Measurements from ENCODE around the gene A3GALT2.

The A3GALT2 gene

DNA sequence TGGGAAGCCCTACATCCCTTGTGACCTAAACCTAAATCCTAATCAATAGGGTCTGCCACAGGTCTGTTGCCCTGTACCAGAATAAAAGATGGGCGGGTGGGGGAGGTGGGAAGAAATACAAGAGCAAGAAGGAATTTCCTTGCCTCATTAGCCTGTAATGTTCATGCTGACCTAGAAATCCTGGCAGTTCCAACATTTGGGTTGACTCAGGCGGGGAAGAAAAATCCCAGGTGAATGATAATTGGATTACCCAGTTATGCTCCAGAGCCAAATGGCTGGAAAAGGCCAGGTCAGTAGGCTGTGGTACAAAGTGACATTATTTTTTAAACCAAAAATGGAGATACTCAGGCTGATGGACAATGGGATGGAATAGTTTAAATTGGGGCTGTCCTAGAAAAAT, 27.3 kb upstream of the A3GALT2 start:
- CTCF ChIA-PET = no interaction called here
- DNase-seq (ENCODE audit: extremely low spot score) = no peak
- POLR2A ChIA-PET = no interaction called here
- no peak for TF ChIP-seq NFRKB (IDR thresholded peaks at IDR 0.05)
- no peak for TF ChIP-seq FOXM1 (IDR thresholded peaks at IDR 0.05; ENCODE audit: borderline replicate concordance)
- TF ChIP-seq FOXK2 (IDR thresholded peaks at IDR 0.05) = no peak
- no peak for TF ChIP-seq LEF1 (IDR thresholded peaks at IDR 0.05; ENCODE audit: borderline replicate concordance)
- TF ChIP-seq ZNF384 (IDR thresholded peaks at IDR 0.05) = no peak
- TF ChIP-seq FOXA1 (IDR thresholded peaks at IDR 0.05) = no peak
- TF ChIP-seq CTBP1 (IDR thresholded peaks at IDR 0.05; ENCODE audit: borderline replicate concordance) = no peak
- TF ChIP-seq TARDBP (IDR thresholded peaks at IDR 0.05) = no peak
- TF ChIP-seq BHLHE40 (IDR thresholded peaks at IDR 0.05; ENCODE audit: borderline replicate concordance) = no peak
- no peak for TF ChIP-seq HDGF (IDR thresholded peaks at IDR 0.05; ENCODE audit: borderline replicate concordance)
- no peak for TF ChIP-seq L3MBTL2 (conservative IDR thresholded peaks at IDR 0.05)
- no peak for TF ChIP-seq SP1 (IDR thresholded peaks at IDR 0.05)
- no peak for TF ChIP-seq SUZ12 (IDR thresholded peaks at IDR 0.05)
- TF ChIP-seq ARNT (IDR thresholded peaks at IDR 0.05) = no peak
- TF ChIP-seq, protein P1, sequence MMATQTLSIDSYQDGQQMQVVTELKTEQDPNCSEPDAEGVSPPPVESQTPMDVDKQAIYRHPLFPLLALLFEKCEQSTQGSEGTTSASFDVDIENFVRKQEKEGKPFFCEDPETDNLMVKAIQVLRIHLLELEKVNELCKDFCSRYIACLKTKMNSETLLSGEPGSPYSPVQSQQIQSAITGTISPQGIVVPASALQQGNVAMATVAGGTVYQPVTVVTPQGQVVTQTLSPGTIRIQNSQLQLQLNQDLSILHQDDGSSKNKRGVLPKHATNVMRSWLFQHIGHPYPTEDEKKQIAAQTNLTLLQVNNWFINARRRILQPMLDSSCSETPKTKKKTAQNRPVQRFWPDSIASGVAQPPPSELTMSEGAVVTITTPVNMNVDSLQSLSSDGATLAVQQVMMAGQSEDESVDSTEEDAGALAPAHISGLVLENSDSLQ (IDR thresholded peaks at IDR 0.05) = no peak

DNA sequence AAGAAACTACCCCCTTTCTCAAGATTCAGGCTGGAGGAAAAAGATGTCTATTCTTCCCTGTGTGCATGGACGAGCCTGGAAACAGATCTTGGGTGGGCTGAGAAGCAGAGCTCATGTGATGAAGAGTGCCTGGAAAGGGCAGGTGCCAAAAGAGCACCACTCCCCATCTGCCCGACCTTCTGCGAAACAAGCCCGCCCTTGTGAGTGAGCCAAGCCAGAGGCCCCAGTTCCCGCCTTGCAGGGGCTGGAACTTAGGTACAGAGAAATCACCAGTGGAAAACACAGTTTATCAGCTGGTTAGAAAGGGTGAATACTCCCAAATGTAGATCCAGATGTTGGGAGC, 26.7 kb upstream of the A3GALT2 start:
- POLR2A ChIA-PET = no interaction called here
- no peak for TF ChIP-seq ARNT (IDR thresholded peaks at IDR 0.05)
- no peak for TF ChIP-seq CTBP1 (IDR thresholded peaks at IDR 0.05; ENCODE audit: borderline replicate concordance)
- no peak for TF ChIP-seq ELF4 (IDR thresholded peaks at IDR 0.05)
- no peak for TF ChIP-seq L3MBTL2 (conservative IDR thresholded peaks at IDR 0.05)
- no peak for TF ChIP-seq TARDBP (IDR thresholded peaks at IDR 0.05)
- TF ChIP-seq NFRKB (IDR thresholded peaks at IDR 0.05) = no peak
- no peak for TF ChIP-seq FOXA1 (IDR thresholded peaks at IDR 0.05)
- CTCF ChIA-PET = interaction anchor here (1.0 kb wide), 1 partner anchor 19 kb away, joined by 3 read pairs; no protein-coding TSS in a partner anchor

DNA sequence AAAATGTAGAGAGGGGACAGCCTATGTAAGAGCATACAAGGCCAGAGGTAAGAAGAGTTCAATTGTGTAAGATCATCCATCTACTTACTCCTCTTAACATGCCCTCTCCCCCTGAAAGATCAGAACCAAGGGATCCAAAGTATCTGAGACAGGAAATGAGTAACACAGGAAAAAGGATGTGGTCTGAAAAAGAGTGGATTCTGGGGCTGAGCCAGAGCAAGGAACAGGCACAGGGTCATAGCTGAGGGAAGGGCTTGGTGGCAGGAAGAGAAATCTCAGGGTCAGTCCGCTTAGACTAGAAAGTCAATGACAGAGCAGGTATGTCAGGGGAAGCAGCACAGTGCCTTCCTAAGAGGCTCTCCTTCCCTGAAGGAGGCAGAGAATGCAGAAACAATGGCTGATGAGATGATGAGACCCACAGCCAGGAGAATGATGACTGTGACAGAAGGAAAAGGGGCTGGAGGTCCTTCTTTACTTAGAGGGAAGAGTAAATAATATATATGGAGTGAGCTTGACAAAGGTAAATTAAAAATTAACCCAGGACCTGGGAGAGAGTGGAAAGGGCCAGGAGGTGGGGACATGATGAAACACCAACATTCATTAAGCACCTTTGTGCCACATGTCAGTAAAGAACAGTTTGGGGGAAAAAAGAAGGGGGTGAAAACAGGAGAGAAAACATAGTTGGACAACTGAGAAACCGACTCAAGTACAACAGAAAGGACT, 26.2 kb upstream of the A3GALT2 start:
- no peak for TF ChIP-seq LEF1 (IDR thresholded peaks at IDR 0.05; ENCODE audit: borderline replicate concordance)
- TF ChIP-seq L3MBTL2 (conservative IDR thresholded peaks at IDR 0.05) = no peak
- no peak for TF ChIP-seq ELF4 (IDR thresholded peaks at IDR 0.05)
- TF ChIP-seq FOXK2 (IDR thresholded peaks at IDR 0.05) = no peak
- no peak for TF ChIP-seq BHLHE40 (IDR thresholded peaks at IDR 0.05; ENCODE audit: borderline replicate concordance)
- no peak for DNase-seq (ENCODE audit: extremely low spot score)
- POLR2A ChIA-PET = no interaction called here
- CTCF ChIA-PET = interaction anchor here (1.0 kb wide), 1 partner anchor 20 kb away, joined by 3 read pairs; no protein-coding TSS in a partner anchor

More for the DNA sequence above, 26.7 kb upstream of the A3GALT2 start:
- DNase-seq (ENCODE audit: extremely low spot score) = no peak

DNA sequence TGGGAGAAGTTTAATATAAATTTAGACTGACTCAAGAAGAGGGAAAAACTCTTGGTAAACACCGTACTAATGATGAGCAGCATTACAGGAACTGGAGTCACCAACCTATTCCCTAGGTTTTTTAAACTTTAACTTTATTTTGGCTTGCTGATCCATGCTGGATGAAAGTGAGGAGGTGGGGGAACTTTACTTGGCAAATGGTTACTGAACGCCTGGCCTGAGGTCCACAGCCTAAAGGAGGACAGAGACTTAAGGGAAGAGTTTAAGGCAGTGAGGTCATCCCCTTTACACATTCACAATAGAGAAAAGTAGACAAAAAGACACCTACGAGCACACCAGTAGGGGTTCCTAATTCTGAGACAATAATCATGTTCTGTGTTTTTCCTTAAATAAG, 25.6 kb upstream of the A3GALT2 start:
- ChIA-PET POLR2A (no interaction called here), CTCF (no interaction called here)
- TF ChIP-seq CTBP1 (IDR thresholded peaks at IDR 0.05; ENCODE audit: borderline replicate concordance) (no peak), SUZ12 (IDR thresholded peaks at IDR 0.05) (no peak), FOXA1 (IDR thresholded peaks at IDR 0.05) (no peak), LEF1 (IDR thresholded peaks at IDR 0.05; ENCODE audit: borderline replicate concordance) (no peak), ZNF384 (IDR thresholded peaks at IDR 0.05) (no peak), HDGF (IDR thresholded peaks at IDR 0.05; ENCODE audit: borderline replicate concordance) (no peak), ELF4 (IDR thresholded peaks at IDR 0.05) (no peak), FOXM1 (IDR thresholded peaks at IDR 0.05; ENCODE audit: borderline replicate concordance) (no peak), ARNT (IDR thresholded peaks at IDR 0.05) (no peak), SP1 (IDR thresholded peaks at IDR 0.05) (no peak), TARDBP (IDR thresholded peaks at IDR 0.05) (no peak), L3MBTL2 (conservative IDR thresholded peaks at IDR 0.05) (no peak), FOXK2 (IDR thresholded peaks at IDR 0.05) (no peak), BHLHE40 (IDR thresholded peaks at IDR 0.05; ENCODE audit: borderline replicate concordance) (no peak), NFRKB (IDR thresholded peaks at IDR 0.05) (no peak)
- TF ChIP-seq, protein P1 (IDR thresholded peaks at IDR 0.05) = no peak
- no peak for DNase-seq (ENCODE audit: extremely low spot score)

DNA sequence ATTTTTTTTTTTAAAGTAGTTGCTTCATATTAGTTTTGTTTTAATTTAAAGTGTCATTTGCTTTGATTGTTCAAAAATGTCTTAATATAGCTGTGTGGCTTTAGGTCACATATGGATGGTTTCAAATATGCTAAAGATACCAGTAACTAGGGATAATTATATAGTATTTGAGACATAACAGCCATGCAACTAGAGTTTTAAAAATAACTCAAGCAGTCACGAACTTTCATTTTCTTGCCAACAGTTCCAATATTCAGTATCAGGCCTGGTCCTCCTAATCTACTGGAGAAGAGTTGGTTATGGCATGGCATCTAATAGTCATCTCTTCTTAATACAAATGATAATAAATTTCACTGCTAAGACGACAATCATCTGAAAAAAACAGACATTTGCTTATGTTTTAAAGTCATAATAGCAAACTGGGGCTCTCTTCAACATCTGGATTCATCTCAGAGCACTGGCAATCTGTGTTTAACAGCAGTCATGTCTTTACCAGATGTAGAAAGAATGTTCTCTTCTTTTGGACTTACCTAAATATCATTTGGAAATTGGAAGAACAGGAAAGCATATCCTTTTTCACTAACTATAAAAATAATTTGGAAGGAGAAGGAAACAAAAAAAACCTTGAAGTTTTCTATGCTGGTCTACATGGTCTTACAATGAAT, 24.1 kb upstream of the A3GALT2 start:
- TF ChIP-seq ARNT (IDR thresholded peaks at IDR 0.05) (no peak), CTBP1 (IDR thresholded peaks at IDR 0.05; ENCODE audit: borderline replicate concordance) (no peak), LEF1 (IDR thresholded peaks at IDR 0.05; ENCODE audit: borderline replicate concordance) (no peak), SUZ12 (IDR thresholded peaks at IDR 0.05) (no peak), TARDBP (IDR thresholded peaks at IDR 0.05) (no peak), ZNF384 (IDR thresholded peaks at IDR 0.05) (no peak), SP1 (IDR thresholded peaks at IDR 0.05) (no peak), L3MBTL2 (conservative IDR thresholded peaks at IDR 0.05) (no peak), FOXA1 (IDR thresholded peaks at IDR 0.05) (no peak), FOXK2 (IDR thresholded peaks at IDR 0.05) (no peak), HDGF (IDR thresholded peaks at IDR 0.05; ENCODE audit: borderline replicate concordance) (no peak)
- TF ChIP-seq, protein P1 (IDR thresholded peaks at IDR 0.05) = no peak
- ChIA-PET CTCF (no interaction called here), POLR2A (no interaction called here)
- DNase-seq (ENCODE audit: extremely low spot score) = no peak

DNA sequence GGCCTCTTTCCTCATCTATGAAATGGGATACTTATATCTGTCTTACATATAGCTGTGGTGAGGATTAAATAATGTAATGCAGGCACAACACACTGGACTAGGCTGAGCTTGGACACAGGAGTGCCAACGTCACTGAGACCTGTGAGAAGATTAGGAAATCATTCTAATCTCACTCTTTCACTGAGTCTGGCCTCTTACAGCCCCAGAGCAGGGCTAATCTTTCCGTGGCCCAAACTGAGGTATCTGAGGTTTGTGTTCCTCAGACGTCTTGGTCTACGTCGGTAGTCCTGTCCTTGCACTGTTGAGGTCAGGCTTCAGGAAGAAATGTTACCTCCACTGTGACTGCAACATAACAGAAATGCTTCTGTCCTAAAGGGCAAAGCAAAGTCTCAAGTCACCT, 22.6 kb upstream of the A3GALT2 start:
- TF ChIP-seq FOXK2 (IDR thresholded peaks at IDR 0.05) (no peak), FOXM1 (IDR thresholded peaks at IDR 0.05; ENCODE audit: borderline replicate concordance) (no peak), FOXA1 (IDR thresholded peaks at IDR 0.05) (no peak), TARDBP (IDR thresholded peaks at IDR 0.05) (no peak), L3MBTL2 (conservative IDR thresholded peaks at IDR 0.05) (no peak), LEF1 (IDR thresholded peaks at IDR 0.05; ENCODE audit: borderline replicate concordance) (no peak), CTBP1 (IDR thresholded peaks at IDR 0.05; ENCODE audit: borderline replicate concordance) (no peak), SUZ12 (IDR thresholded peaks at IDR 0.05) (no peak), HDGF (IDR thresholded peaks at IDR 0.05; ENCODE audit: borderline replicate concordance) (no peak), SP1 (IDR thresholded peaks at IDR 0.05) (no peak), NFRKB (IDR thresholded peaks at IDR 0.05) (no peak)
- TF ChIP-seq, protein P1 (IDR thresholded peaks at IDR 0.05) = no peak
- POLR2A ChIA-PET = no interaction called here

More for the DNA sequence above, 22.6 kb upstream of the A3GALT2 start:
- CTCF ChIA-PET = no interaction called here
- DNase-seq (ENCODE audit: extremely low spot score) = no peak

Measured in HEK293T (cell line).